ENCODE measurements around the gene AIG1.

AIG1 gene

GRCh38 chr6:143177706-143178105, 117.0 kb downstream of the AIG1 start:
- Histone ChIP-seq H3K9ac (ENCODE audit: low read length) (no peak overlapping the region), H3K4me3 (ENCODE audit: low read length) (no peak overlapping the region), H3K9me2 (replicated peaks; ENCODE audit: insufficient read depth, low read length) (no peaks in the 10 kb centered on the region), H3K9me3 (replicated peaks; ENCODE audit: insufficient read depth, low read length) (no peaks in the 10 kb centered on the region), H4K20me1 (ENCODE audit: insufficient read depth, low read length) (no peaks in the 10 kb centered on the region), H2AFZ (ENCODE audit: low read length) (no peak overlapping the region), H3K4me1 (ENCODE audit: low read length) (no peaks in the 10 kb centered on the region), H3K27ac (ENCODE audit: low read length) (no peak overlapping the region), H3K27me3 (replicated peaks; ENCODE audit: insufficient read depth, low read length) (no peaks in the 10 kb centered on the region), H3K4me2 (ENCODE audit: low read depth, low read length) (no peak overlapping the region), H3K36me3 (replicated peaks; ENCODE audit: insufficient read depth, low read length) (no peaks in the 10 kb centered on the region), H3K79me2 (ENCODE audit: low read length) (no peaks in the 10 kb centered on the region), H3F3A (ENCODE audit: insufficient read depth, low read length) (no peaks in the 10 kb centered on the region)
- no peak for DNase-seq
- TF ChIP-seq EZH2 (optimal IDR thresholded peaks at IDR 0.05; ENCODE audit: low read depth, low read length) = no peak
- TF ChIP-seq EZH2phosphoT487 (IDR thresholded peaks at IDR 0.05; ENCODE audit: low read length) = no peak
- TF ChIP-seq CTCF (IDR thresholded peaks at IDR 0.05; ENCODE audit: low read length) = no peak

GRCh38 chr6:143179096-143179495, 118.4 kb downstream of the AIG1 start:
- H3K4me3 ChIP-seq (ENCODE audit: low read length) = no peak overlapping the region
- H4K20me1 ChIP-seq (ENCODE audit: insufficient read depth, low read length) = no peaks in the 10 kb centered on the region
- no peak overlapping the region for H3K4me2 ChIP-seq (ENCODE audit: low read depth, low read length)
- H3K27ac ChIP-seq (ENCODE audit: low read length) = no peak overlapping the region
- H3F3A ChIP-seq (ENCODE audit: insufficient read depth, low read length) = no peaks in the 10 kb centered on the region
- H3K9me3 ChIP-seq (replicated peaks; ENCODE audit: insufficient read depth, low read length) = no peaks in the 10 kb centered on the region
- H3K27me3 ChIP-seq (replicated peaks; ENCODE audit: insufficient read depth, low read length) = no peaks in the 10 kb centered on the region
- H3K9ac ChIP-seq (ENCODE audit: low read length) = no peak overlapping the region
- H3K79me2 ChIP-seq (ENCODE audit: low read length) = no peaks in the 10 kb centered on the region
- H3K36me3 ChIP-seq (replicated peaks; ENCODE audit: insufficient read depth, low read length) = no peaks in the 10 kb centered on the region
- TF ChIP-seq EZH2 (optimal IDR thresholded peaks at IDR 0.05; ENCODE audit: low read depth, low read length) = no peak
- TF ChIP-seq CTCF (IDR thresholded peaks at IDR 0.05; ENCODE audit: low read length) = no peak
- no peak for TF ChIP-seq EZH2phosphoT487 (IDR thresholded peaks at IDR 0.05; ENCODE audit: low read length)
- H2AFZ ChIP-seq (ENCODE audit: low read length) = no peak overlapping the region
- H3K4me1 ChIP-seq (ENCODE audit: low read length) = no peaks in the 10 kb centered on the region
- no peaks in the 10 kb centered on the region for H3K9me2 ChIP-seq (replicated peaks; ENCODE audit: insufficient read depth, low read length)
- DNase-seq = no peak

- no peaks in the 10 kb centered on the region for H3K9me3 ChIP-seq (replicated peaks; ENCODE audit: insufficient read depth, low read length)
- no peaks in the 10 kb centered on the region for H3K36me3 ChIP-seq (replicated peaks; ENCODE audit: insufficient read depth, low read length)
- no peaks in the 10 kb centered on the region for H3K27me3 ChIP-seq (replicated peaks; ENCODE audit: insufficient read depth, low read length)
- H3K4me1 ChIP-seq (ENCODE audit: low read length) = no peaks in the 10 kb centered on the region
- no peaks in the 10 kb centered on the region for H3K9me2 ChIP-seq (replicated peaks; ENCODE audit: insufficient read depth, low read length)
- no peaks in the 10 kb centered on the region for H3K79me2 ChIP-seq (ENCODE audit: low read length)
- no peak overlapping the region for H2AFZ ChIP-seq (ENCODE audit: low read length)
- no peak overlapping the region for H3K27ac ChIP-seq (ENCODE audit: low read length)
- TF ChIP-seq EZH2phosphoT487 (IDR thresholded peaks at IDR 0.05; ENCODE audit: low read length) (no peak), EZH2 (optimal IDR thresholded peaks at IDR 0.05; ENCODE audit: low read depth, low read length) (no peak), CTCF (IDR thresholded peaks at IDR 0.05; ENCODE audit: low read length) (no peak)
- H3K4me3 ChIP-seq (ENCODE audit: low read length) = no peak overlapping the region
- no peak overlapping the region for H3K4me2 ChIP-seq (ENCODE audit: low read depth, low read length)
- H3F3A ChIP-seq (ENCODE audit: insufficient read depth, low read length) = no peaks in the 10 kb centered on the region
- no peak overlapping the region for H3K9ac ChIP-seq (ENCODE audit: low read length)
- H4K20me1 ChIP-seq (ENCODE audit: insufficient read depth, low read length) = no peaks in the 10 kb centered on the region
- no peak for DNase-seq
Observed at GRCh38 chr6:143179901-143180612, 119.4 kb downstream of the AIG1 start.

All from MM.1S (cell line).